ENCODE results near the gene DCXR. TPM values are rescaled to one million over a fixed set of nuclear protein-coding genes. Genes with fewer than 3 reads are reported as not detected.

The DCXR gene
- polyA plus RNA-seq, 3 donors = 88.8 to 93.1 (median 90.3) TPM

DNA sequence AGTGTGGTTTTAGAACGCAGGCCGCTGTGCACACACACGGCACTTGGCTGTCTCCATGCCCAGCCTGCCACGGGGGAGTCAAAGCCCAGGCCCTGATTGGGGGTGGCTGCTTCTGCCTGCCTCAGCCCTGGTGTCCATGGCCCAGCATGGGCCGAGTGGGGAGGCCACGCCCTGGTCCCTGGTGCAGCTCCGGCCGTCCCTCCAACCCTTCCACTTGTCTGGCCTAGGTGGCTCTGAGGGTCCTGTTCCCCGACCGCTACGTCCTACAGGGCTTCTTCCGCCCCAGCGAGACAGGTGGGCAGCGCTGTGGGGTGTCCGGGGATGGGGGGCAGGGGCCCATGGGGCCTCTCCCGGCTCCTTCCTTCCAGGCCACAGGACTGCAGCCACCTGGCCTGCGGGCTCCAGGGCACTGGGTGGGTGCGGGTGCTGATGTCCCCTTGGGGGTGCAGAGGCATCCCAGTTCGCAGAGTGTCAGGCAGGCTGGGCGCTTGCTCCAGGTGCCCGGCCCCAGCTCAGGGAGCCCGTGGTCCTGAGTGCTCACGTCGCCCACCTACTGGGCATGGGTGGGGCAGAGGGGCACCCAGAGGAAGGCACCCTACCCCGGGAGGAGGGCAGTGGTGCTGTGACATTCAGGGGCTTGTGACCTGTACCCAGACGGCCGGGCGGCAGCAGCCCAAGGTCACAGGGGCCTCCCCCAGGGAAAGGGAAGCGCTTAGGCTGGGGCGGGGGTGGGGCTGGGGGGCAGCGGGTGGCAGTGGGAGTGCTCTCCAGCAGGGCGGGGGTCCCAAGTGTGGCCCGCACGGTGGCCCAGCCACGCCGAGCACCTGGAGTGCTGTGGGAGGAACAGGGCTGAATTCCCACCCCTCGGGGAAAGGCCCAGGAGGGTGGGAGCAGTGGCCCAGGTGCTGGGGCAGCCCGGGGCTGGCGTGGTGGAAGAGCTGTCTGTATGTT is 26.6 kb downstream of the DCXR start:
- H3K4me1 ChIP-seq (ENCODE audit: control insufficient read depth in 1 of 2, insufficient read depth in 2 of 2, low read length in 2 of 2) = no peaks in the 10 kb centered on the region
- H3K36me3 ChIP-seq (replicated peaks in 1 of 2; ENCODE audit: control insufficient read depth in 1 of 2, insufficient read depth in 2 of 2, low read length in 2 of 2) = peaks cover 9 to 11% of the 10 kb centered on the region in 2 donors
- Mint-ChIP-seq H3K27me3 (ENCODE audit: low read depth in 3 of 3) (peaks cover 2 to 3% (median 2%) of the 10 kb centered on the region in 3 donors), H3K4me3 (no peak overlapping the region), H3K27ac (no peak overlapping the region), H3K36me3 (peaks cover 2 to 17% of the 10 kb centered on the region in 2 donors), H3K9me3 (no peaks in the 10 kb centered on the region), H3K4me1 (no peaks in the 10 kb centered on the region)
- WGBS (ENCODE audit: insufficient coverage) = 97% methylated on average over 29 of the region's 39 CpGs
- no peaks in the 10 kb centered on the region for H3K9me3 ChIP-seq (replicated peaks in 1 of 2; ENCODE audit: control insufficient read depth in 1 of 2, insufficient read depth in 1 of 2, low read length in 2 of 2)
- TF ChIP-seq, protein P1, sequence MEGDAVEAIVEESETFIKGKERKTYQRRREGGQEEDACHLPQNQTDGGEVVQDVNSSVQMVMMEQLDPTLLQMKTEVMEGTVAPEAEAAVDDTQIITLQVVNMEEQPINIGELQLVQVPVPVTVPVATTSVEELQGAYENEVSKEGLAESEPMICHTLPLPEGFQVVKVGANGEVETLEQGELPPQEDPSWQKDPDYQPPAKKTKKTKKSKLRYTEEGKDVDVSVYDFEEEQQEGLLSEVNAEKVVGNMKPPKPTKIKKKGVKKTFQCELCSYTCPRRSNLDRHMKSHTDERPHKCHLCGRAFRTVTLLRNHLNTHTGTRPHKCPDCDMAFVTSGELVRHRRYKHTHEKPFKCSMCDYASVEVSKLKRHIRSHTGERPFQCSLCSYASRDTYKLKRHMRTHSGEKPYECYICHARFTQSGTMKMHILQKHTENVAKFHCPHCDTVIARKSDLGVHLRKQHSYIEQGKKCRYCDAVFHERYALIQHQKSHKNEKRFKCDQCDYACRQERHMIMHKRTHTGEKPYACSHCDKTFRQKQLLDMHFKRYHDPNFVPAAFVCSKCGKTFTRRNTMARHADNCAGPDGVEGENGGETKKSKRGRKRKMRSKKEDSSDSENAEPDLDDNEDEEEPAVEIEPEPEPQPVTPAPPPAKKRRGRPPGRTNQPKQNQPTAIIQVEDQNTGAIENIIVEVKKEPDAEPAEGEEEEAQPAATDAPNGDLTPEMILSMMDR (IDR thresholded peaks at IDR 0.05) = no peak
- no peak overlapping the region for H3K9ac ChIP-seq (ENCODE audit: insufficient read depth, low read length, poor library complexity, severe bottlenecking)
- H3K27me3 ChIP-seq (ENCODE audit: control insufficient read depth in 2 of 2, insufficient read depth in 2 of 2, low read length in 2 of 2) = no peaks in the 10 kb centered on the region
- H2AFZ ChIP-seq (ENCODE audit: insufficient read depth, low read depth, low read length, poor library complexity, severe bottlenecking) = no peak overlapping the region
- H3K4me2 ChIP-seq (replicated peaks; ENCODE audit: extremely low read depth, low read length, poor library complexity, severe bottlenecking) = no peak overlapping the region
- intact Hi-C loops (cut with micrococcal nuclease) = no loop called here
- H4K20me1 ChIP-seq (ENCODE audit: insufficient read depth, low read length) = no peaks in the 10 kb centered on the region
- H3K27ac ChIP-seq (ENCODE audit: low read depth in 1 of 2, low read length in 2 of 2) = no peak overlapping the region
- H3K79me2 ChIP-seq (ENCODE audit: insufficient read depth, low read length) = no peaks in the 10 kb centered on the region
- DNase-seq = no peak
- no peak overlapping the region for H3K4me3 ChIP-seq (replicated peaks in 1 of 3; ENCODE audit: low read depth in 2 of 3, low read length in 3 of 3)

DNA sequence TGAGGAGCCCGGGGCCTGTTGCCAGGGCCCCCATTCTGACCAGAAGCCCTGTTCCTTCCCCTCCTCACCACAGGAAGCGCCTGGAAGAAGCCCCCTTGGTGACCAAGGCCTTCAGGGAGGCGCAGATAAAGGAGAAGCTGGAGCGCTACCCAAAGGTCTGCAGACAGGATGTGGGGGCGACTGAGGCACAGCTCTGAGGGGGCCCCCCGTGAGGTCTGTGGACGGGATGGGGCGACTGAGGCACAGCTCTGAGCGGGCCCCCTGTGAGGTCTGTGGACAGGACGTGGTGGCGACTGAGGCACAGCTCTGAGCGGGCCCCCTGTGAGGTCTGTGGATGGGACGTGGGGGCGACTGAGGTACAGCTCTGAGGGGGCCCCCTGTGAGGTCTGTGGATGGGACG is 28.1 kb downstream of the DCXR start:
- DNase-seq = no peak
- H3K4me1 Mint-ChIP-seq = no peaks in the 10 kb centered on the region
- no peak overlapping the region for H3K4me2 ChIP-seq (replicated peaks; ENCODE audit: extremely low read depth, low read length, poor library complexity, severe bottlenecking)
- H3K36me3 ChIP-seq (replicated peaks in 1 of 2; ENCODE audit: control insufficient read depth in 1 of 2, insufficient read depth in 2 of 2, low read length in 2 of 2) = peaks cover 9 to 11% of the 10 kb centered on the region in 2 donors
- H3K79me2 ChIP-seq (ENCODE audit: insufficient read depth, low read length) = no peaks in the 10 kb centered on the region
- H3K9me3 Mint-ChIP-seq = no peaks in the 10 kb centered on the region
- no peak overlapping the region for H3K4me3 ChIP-seq (replicated peaks in 1 of 3; ENCODE audit: low read depth in 2 of 3, low read length in 3 of 3)
- intact Hi-C loops (cut with micrococcal nuclease) = no loop called here
- H3K27me3 Mint-ChIP-seq (ENCODE audit: low read depth in 3 of 3) = peaks cover 2 to 4% (median 2%) of the 10 kb centered on the region in 3 donors
- H3K36me3 Mint-ChIP-seq = peaks cover 2 to 17% of the 10 kb centered on the region in 2 donors
- peak overlapping the region in 1 of 7 donors; percentile 35 for H3K27ac Mint-ChIP-seq
- H4K20me1 ChIP-seq (ENCODE audit: insufficient read depth, low read length) = peaks cover 2% of the 10 kb centered on the region
- no peaks in the 10 kb centered on the region for H3K27me3 ChIP-seq (ENCODE audit: control insufficient read depth in 2 of 2, insufficient read depth in 2 of 2, low read length in 2 of 2)
- H3K27ac ChIP-seq (ENCODE audit: low read depth in 1 of 2, low read length in 2 of 2) = no peak overlapping the region
- H3K4me3 Mint-ChIP-seq = no peak overlapping the region
- TF ChIP-seq, protein P1 (IDR thresholded peaks at IDR 0.05) = no peak
- no peak overlapping the region for H3K9ac ChIP-seq (ENCODE audit: insufficient read depth, low read length, poor library complexity, severe bottlenecking)
- H2AFZ ChIP-seq (ENCODE audit: insufficient read depth, low read depth, low read length, poor library complexity, severe bottlenecking) = no peak overlapping the region
- no peaks in the 10 kb centered on the region for H3K4me1 ChIP-seq (ENCODE audit: control insufficient read depth in 1 of 2, insufficient read depth in 2 of 2, low read length in 2 of 2)
- WGBS (ENCODE audit: insufficient coverage) = 39% methylated on average over 8 of the region's 15 CpGs
- no peaks in the 10 kb centered on the region for H3K9me3 ChIP-seq (replicated peaks in 1 of 2; ENCODE audit: control insufficient read depth in 1 of 2, insufficient read depth in 1 of 2, low read length in 2 of 2)
